Tibial nerve (tissue), 3 donors: ENCODE data around the gene AREG.

Experiments used
- POLR2A ChIP-seq, 2 donors: fragments of 450-650 bp; IDR thresholded peaks; one replicate each; pipeline ENCODE4 v1.6.1; 2017; ENCODE audit warnings: antibody characterized with exemption in 2 of 2, mild to moderate bottlenecking in 2 of 2, moderate library complexity in 2 of 2
- TF ChIP-seq, protein P1 (sequence below), 5 experiments: fragments of 200-600 bp in 3 of 5; fragments of 450-650 bp in 2 of 5; sonication (generic) in 3 of 5; IDR thresholded peaks; one replicate each; pipeline ENCODE4 v1.5.1; 2016 to 2019; ENCODE audit warnings: antibody characterized with exemption in 5 of 5, mild to moderate bottlenecking in 3 of 5, moderate library complexity in 2 of 5

GRCh38 chr4:74466242-74466641, 21.3 kb downstream of the AREG start:
- TF ChIP-seq, protein P1, sequence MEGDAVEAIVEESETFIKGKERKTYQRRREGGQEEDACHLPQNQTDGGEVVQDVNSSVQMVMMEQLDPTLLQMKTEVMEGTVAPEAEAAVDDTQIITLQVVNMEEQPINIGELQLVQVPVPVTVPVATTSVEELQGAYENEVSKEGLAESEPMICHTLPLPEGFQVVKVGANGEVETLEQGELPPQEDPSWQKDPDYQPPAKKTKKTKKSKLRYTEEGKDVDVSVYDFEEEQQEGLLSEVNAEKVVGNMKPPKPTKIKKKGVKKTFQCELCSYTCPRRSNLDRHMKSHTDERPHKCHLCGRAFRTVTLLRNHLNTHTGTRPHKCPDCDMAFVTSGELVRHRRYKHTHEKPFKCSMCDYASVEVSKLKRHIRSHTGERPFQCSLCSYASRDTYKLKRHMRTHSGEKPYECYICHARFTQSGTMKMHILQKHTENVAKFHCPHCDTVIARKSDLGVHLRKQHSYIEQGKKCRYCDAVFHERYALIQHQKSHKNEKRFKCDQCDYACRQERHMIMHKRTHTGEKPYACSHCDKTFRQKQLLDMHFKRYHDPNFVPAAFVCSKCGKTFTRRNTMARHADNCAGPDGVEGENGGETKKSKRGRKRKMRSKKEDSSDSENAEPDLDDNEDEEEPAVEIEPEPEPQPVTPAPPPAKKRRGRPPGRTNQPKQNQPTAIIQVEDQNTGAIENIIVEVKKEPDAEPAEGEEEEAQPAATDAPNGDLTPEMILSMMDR (IDR thresholded peaks at IDR 0.05): no peak
- TF ChIP-seq POLR2A (IDR thresholded peaks at IDR 0.05): no peak
